GM21360 (cell line): ENCODE data around the gene ADI1.
"Not testable (repeated sequence)": the region's sequence is repeated elsewhere in the genome, so short reads cannot be mapped to it uniquely, and the experiment has no call there.

Experiments
- ATAC-seq: cut with Tn5 transposase; IDR thresholded peaks from one replicate; pipeline ENCODE4 v1.9.1; 2021; ENCODE audit warnings: mild to moderate bottlenecking, moderate library complexity; ENCODE audit not compliant: unreplicated experiment

Gene ADI1

GRCh38 chr2:3494984-3495666 is 24.2 kb downstream of the ADI1 start:
- no peak for ATAC-seq

GRCh38 chr2:3493615-3494007 is 25.7 kb downstream of the ADI1 start:
- no peak for ATAC-seq

- no peak for ATAC-seq
These were observed 26.2 kb downstream of the ADI1 start for GRCh38 chr2:3492951-3493614.

- not testable (repeated sequence) for ATAC-seq
These were observed 26.9 kb downstream of the ADI1 start for GRCh38 chr2:3492475-3492787.

GRCh38 chr2:3491716-3492474 is 27.4 kb downstream of the ADI1 start:
- no peak for ATAC-seq

- no peak for ATAC-seq
These were observed 28.0 kb downstream of the ADI1 start for GRCh38 chr2:3491306-3491705.

GRCh38 chr2:3490191-3491170 is 28.9 kb downstream of the ADI1 start:
- no peak for ATAC-seq

- ATAC-seq = no peak
These were observed 29.6 kb downstream of the ADI1 start for GRCh38 chr2:3489764-3490115.

- no peak for ATAC-seq
These were observed 30.2 kb downstream of the ADI1 start for GRCh38 chr2:3488855-3489763.

- ATAC-seq = no peak
These were observed 31.2 kb downstream of the ADI1 start for GRCh38 chr2:3488061-3488531.

GRCh38 chr2:3487432-3487831 is 31.9 kb downstream of the ADI1 start:
- no peak for ATAC-seq

GRCh38 chr2:3487028-3487425 is 32.3 kb downstream of the ADI1 start:
- no peak for ATAC-seq

GRCh38 chr2:3486047-3487027 is 33.0 kb downstream of the ADI1 start:
- no peak for ATAC-seq

GRCh38 chr2:3485166-3485565 is 34.2 kb downstream of the ADI1 start:
- ATAC-seq = no peak

GRCh38 chr2:3483986-3484960 is 35.1 kb downstream of the ADI1 start:
- ATAC-seq = no peak

GRCh38 chr2:3483227-3483985 is 35.9 kb downstream of the ADI1 start:
- ATAC-seq = no peak

- no peak for ATAC-seq
These were observed 36.9 kb downstream of the ADI1 start for GRCh38 chr2:3482363-3482821.
